Panc1 (cell line): ENCODE data around the gene ZBTB7C.

ENCODE experiments used
- POLR2AphosphoS5 ChIP-seq: IDR thresholded peaks from 2 replicates; pipeline ENCODE4 v1.6.1; 2012; ENCODE audit warnings: mild to moderate bottlenecking, low read depth, low read length, moderate library complexity
- SIN3A ChIP-seq: IDR thresholded peaks from 2 replicates; pipeline ENCODE4 v1.6.1; 2012; ENCODE audit warnings: low read depth, mild to moderate bottlenecking, low read length, moderate library complexity, borderline replicate concordance; ENCODE audit not compliant: insufficient read depth
- TCF7L2 ChIP-seq: IDR thresholded peaks from 2 replicates; pipeline ENCODE4 v1.6.1; 2011; ENCODE audit warnings: mild to moderate bottlenecking, low read depth, low read length, inconsistent platforms
- TF ChIP-seq, protein P1 (sequence below): fragments of 450-650 bp; IDR thresholded peaks from 2 replicates; pipeline ENCODE4 v1.5.1; 2017; ENCODE audit warnings: mild to moderate bottlenecking
- TF ChIP-seq, protein P2 (sequence below), 2 experiments: IDR thresholded peaks; 2 replicates each; pipeline ENCODE4 v1.6.1; 2011 to 2012; ENCODE audit warnings: low read depth in 2 of 2, control low read depth in 1 of 2, low read length in 1 of 2, mild to moderate bottlenecking in 1 of 2, moderate library complexity in 1 of 2; ENCODE audit not compliant: insufficient read depth in 1 of 2

GRCh38 chr18:48161911-48162698 is 247.1 kb downstream of the ZBTB7C start:
- TF ChIP-seq, protein P1, sequence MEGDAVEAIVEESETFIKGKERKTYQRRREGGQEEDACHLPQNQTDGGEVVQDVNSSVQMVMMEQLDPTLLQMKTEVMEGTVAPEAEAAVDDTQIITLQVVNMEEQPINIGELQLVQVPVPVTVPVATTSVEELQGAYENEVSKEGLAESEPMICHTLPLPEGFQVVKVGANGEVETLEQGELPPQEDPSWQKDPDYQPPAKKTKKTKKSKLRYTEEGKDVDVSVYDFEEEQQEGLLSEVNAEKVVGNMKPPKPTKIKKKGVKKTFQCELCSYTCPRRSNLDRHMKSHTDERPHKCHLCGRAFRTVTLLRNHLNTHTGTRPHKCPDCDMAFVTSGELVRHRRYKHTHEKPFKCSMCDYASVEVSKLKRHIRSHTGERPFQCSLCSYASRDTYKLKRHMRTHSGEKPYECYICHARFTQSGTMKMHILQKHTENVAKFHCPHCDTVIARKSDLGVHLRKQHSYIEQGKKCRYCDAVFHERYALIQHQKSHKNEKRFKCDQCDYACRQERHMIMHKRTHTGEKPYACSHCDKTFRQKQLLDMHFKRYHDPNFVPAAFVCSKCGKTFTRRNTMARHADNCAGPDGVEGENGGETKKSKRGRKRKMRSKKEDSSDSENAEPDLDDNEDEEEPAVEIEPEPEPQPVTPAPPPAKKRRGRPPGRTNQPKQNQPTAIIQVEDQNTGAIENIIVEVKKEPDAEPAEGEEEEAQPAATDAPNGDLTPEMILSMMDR: no peak
- TF ChIP-seq POLR2AphosphoS5 (no peak), TCF7L2 (no peak), SIN3A (no peak)
- TF ChIP-seq, protein P2, sequence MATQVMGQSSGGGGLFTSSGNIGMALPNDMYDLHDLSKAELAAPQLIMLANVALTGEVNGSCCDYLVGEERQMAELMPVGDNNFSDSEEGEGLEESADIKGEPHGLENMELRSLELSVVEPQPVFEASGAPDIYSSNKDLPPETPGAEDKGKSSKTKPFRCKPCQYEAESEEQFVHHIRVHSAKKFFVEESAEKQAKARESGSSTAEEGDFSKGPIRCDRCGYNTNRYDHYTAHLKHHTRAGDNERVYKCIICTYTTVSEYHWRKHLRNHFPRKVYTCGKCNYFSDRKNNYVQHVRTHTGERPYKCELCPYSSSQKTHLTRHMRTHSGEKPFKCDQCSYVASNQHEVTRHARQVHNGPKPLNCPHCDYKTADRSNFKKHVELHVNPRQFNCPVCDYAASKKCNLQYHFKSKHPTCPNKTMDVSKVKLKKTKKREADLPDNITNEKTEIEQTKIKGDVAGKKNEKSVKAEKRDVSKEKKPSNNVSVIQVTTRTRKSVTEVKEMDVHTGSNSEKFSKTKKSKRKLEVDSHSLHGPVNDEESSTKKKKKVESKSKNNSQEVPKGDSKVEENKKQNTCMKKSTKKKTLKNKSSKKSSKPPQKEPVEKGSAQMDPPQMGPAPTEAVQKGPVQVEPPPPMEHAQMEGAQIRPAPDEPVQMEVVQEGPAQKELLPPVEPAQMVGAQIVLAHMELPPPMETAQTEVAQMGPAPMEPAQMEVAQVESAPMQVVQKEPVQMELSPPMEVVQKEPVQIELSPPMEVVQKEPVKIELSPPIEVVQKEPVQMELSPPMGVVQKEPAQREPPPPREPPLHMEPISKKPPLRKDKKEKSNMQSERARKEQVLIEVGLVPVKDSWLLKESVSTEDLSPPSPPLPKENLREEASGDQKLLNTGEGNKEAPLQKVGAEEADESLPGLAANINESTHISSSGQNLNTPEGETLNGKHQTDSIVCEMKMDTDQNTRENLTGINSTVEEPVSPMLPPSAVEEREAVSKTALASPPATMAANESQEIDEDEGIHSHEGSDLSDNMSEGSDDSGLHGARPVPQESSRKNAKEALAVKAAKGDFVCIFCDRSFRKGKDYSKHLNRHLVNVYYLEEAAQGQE (IDR thresholded peaks at IDR 0.05; ENCODE audit: insufficient read depth in 1 of 2, low read depth in 2 of 2, low read length in 1 of 2): no peak
